SK-N-SH (cell line): ENCODE measurements around the gene KY.

ENCODE experiments used
- CHD2 ChIP-seq: fragments of 150-350 bp; IDR thresholded peaks from 2 replicates; pipeline ENCODE4 v1.6.1; 2018; ENCODE audit warnings: low read length; ENCODE audit not compliant: partially characterized antibody
- EZH2phosphoT487 ChIP-seq: fragments of 200-600 bp; sonication (generic); IDR thresholded peaks from 2 replicates; pipeline ENCODE4 v1.6.1; 2017; ENCODE audit warnings: low read depth, mixed run types, mild to moderate bottlenecking, antibody characterized with exemption, moderate library complexity, borderline replicate concordance
- GABPA ChIP-seq: IDR thresholded peaks from 2 replicates; pipeline ENCODE4 v1.4.0; 2012; ENCODE audit warnings: low read depth, mild to moderate bottlenecking
- JUND ChIP-seq: IDR thresholded peaks from 2 replicates; pipeline ENCODE4 v1.4.0; 2012
- MAX ChIP-seq: IDR thresholded peaks from 2 replicates; pipeline ENCODE4 v1.4.0; 2012; ENCODE audit warnings: low read depth
- RAD21 ChIP-seq: IDR thresholded peaks from 2 replicates; pipeline ENCODE4 v1.6.1; 2012; ENCODE audit warnings: mild to moderate bottlenecking, low read length
- SIN3A ChIP-seq: IDR thresholded peaks from 2 replicates; pipeline ENCODE4 v1.6.1; 2012; ENCODE audit warnings: low read depth, mild to moderate bottlenecking, low read length, moderate library complexity, borderline replicate concordance
- TF ChIP-seq, protein P1 (sequence below): IDR thresholded peaks from 2 replicates; pipeline ENCODE4 v1.6.1; 2012; ENCODE audit warnings: mild to moderate bottlenecking, low read depth, low read length, moderate library complexity
- TF ChIP-seq, protein P2 (sequence below): fragments of 200-600 bp; sonication (generic); IDR thresholded peaks from 2 replicates; pipeline ENCODE4 v1.6.1; 2017; ENCODE audit warnings: antibody characterized with exemption, mild to moderate bottlenecking, moderate library complexity

DNA sequence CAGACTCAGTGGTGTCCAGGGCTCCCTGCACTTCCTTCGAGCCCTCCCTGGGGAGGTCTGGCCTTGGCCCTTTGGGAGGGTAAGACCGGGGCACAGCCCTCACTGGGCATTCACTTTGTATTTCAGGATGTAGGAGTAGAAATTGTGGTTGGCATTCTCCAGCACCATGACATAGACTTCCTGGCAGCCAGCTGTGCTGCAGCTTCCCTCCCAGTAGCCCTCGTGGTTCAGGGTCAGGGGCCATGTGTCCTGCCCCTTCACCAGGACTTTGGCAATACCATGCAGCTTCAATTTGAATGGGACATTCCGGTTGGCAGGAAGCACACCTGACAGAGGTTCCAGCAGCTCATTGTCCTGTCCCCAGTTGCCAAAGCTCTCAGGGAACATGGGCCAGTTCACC, 47.3 kb downstream of the KY start:
- TF ChIP-seq MAX = no peak
- TF ChIP-seq, protein P1, sequence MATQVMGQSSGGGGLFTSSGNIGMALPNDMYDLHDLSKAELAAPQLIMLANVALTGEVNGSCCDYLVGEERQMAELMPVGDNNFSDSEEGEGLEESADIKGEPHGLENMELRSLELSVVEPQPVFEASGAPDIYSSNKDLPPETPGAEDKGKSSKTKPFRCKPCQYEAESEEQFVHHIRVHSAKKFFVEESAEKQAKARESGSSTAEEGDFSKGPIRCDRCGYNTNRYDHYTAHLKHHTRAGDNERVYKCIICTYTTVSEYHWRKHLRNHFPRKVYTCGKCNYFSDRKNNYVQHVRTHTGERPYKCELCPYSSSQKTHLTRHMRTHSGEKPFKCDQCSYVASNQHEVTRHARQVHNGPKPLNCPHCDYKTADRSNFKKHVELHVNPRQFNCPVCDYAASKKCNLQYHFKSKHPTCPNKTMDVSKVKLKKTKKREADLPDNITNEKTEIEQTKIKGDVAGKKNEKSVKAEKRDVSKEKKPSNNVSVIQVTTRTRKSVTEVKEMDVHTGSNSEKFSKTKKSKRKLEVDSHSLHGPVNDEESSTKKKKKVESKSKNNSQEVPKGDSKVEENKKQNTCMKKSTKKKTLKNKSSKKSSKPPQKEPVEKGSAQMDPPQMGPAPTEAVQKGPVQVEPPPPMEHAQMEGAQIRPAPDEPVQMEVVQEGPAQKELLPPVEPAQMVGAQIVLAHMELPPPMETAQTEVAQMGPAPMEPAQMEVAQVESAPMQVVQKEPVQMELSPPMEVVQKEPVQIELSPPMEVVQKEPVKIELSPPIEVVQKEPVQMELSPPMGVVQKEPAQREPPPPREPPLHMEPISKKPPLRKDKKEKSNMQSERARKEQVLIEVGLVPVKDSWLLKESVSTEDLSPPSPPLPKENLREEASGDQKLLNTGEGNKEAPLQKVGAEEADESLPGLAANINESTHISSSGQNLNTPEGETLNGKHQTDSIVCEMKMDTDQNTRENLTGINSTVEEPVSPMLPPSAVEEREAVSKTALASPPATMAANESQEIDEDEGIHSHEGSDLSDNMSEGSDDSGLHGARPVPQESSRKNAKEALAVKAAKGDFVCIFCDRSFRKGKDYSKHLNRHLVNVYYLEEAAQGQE = no peak
- no peak for TF ChIP-seq GABPA
- TF ChIP-seq JUND = no peak
- no peak for TF ChIP-seq CHD2
- TF ChIP-seq, protein P2, sequence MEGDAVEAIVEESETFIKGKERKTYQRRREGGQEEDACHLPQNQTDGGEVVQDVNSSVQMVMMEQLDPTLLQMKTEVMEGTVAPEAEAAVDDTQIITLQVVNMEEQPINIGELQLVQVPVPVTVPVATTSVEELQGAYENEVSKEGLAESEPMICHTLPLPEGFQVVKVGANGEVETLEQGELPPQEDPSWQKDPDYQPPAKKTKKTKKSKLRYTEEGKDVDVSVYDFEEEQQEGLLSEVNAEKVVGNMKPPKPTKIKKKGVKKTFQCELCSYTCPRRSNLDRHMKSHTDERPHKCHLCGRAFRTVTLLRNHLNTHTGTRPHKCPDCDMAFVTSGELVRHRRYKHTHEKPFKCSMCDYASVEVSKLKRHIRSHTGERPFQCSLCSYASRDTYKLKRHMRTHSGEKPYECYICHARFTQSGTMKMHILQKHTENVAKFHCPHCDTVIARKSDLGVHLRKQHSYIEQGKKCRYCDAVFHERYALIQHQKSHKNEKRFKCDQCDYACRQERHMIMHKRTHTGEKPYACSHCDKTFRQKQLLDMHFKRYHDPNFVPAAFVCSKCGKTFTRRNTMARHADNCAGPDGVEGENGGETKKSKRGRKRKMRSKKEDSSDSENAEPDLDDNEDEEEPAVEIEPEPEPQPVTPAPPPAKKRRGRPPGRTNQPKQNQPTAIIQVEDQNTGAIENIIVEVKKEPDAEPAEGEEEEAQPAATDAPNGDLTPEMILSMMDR = no peak
- TF ChIP-seq RAD21 = no peak
- TF ChIP-seq SIN3A = no peak
- no peak for TF ChIP-seq EZH2phosphoT487
